Muscle of back (tissue), 11 donors: ENCODE results near the gene NPM3. TPM values are rescaled to one million over a fixed set of nuclear protein-coding genes. Genes with fewer than 3 reads are reported as not detected.

Experiments used
- DNase-seq, 3 donors: peaks; one replicate each; pipeline versions ENCODE4 v3.0.0 to v3.0.0-alpha.2; 2013
- polyA plus RNA-seq, 10 donors: library from polyadenylated mRNA; unstranded; fragments of 120-200 nt; gene quantifications; one replicate each; pipeline ENCODE4 v1.2.1, GENCODE V29; 2013; ENCODE audit not compliant: insufficient read length in 10 of 10

NPM3 gene
- polyA plus RNA-seq, 10 donors, result 33.4 to 74.0 (median 54.5) TPM

- DNase-seq, result no peak
Measured at GRCh38 chr10:101761226-101761625, 22.0 kb downstream of the NPM3 start.

- no peak for DNase-seq
Measured at GRCh38 chr10:101760510-101760909, 22.7 kb downstream of the NPM3 start.

- DNase-seq, result no peak
Measured at GRCh38 chr10:101759309-101760247, 23.7 kb downstream of the NPM3 start.

GRCh38 chr10:101758858-101759257 lies 24.4 kb downstream of the NPM3 start:
- DNase-seq, result no peak

- no peak for DNase-seq
Measured at GRCh38 chr10:101752241-101752640, 31.0 kb downstream of the NPM3 start.

- no peak for DNase-seq
Measured at GRCh38 chr10:101749047-101750016, 33.9 kb downstream of the NPM3 start.

- no peak for DNase-seq
Measured at GRCh38 chr10:101748496-101748895, 34.8 kb downstream of the NPM3 start.

GRCh38 chr10:101745074-101745696 lies 38.1 kb downstream of the NPM3 start:
- no peak for DNase-seq

- no peak for DNase-seq
Measured at GRCh38 chr10:101744267-101744666, 39.0 kb downstream of the NPM3 start.

GRCh38 chr10:101741938-101742337 lies 41.3 kb downstream of the NPM3 start:
- DNase-seq, result no peak

- no peak for DNase-seq
Measured at GRCh38 chr10:101736666-101737065, 46.6 kb downstream of the NPM3 start.

- DNase-seq, result no peak
Measured at GRCh38 chr10:101732096-101732495, 51.1 kb downstream of the NPM3 start.

Other genes with a start within 250 kb of the NPM3 start
- 10 to 100 TPM; 19.4 to 30.3 (median 24.2) TPM for gene POLL, start 195.2 kb downstream of the NPM3 start, polyA plus RNA-seq
- 10 to 100 TPM; 11.7 to 22.8 (median 15.4) TPM for gene DPCD, start 195.1 kb downstream of the NPM3 start, polyA plus RNA-seq
- gene FBXW4, start 88.3 kb downstream of the NPM3 start, polyA plus RNA-seq, result 10 to 100 TPM; 35.6 to 52.0 (median 43.7) TPM
- under 1 TPM in 7 of 10 donors, not detected in 3; 0.18 to 0.74 (median 0.39) TPM for gene FGF8, start 7.3 kb downstream of the NPM3 start, polyA plus RNA-seq
- gene OGA, start 35.0 kb upstream of the NPM3 start, polyA plus RNA-seq, result 100 to 1,000 TPM in 4 of 10 donors, 10 to 100 TPM in 6; 59.9 to 151 (median 84.0) TPM
- gene KCNIP2, start 60.4 kb upstream of the NPM3 start, polyA plus RNA-seq, result 1 to 10 TPM; 2.4 to 8.0 (median 3.1) TPM